GM19468 (cell line): ENCODE measurements around the gene SCG3.

Experiments used
- ATAC-seq: cut with Tn5 transposase; IDR thresholded peaks from one replicate; pipeline ENCODE4 v1.9.1; 2021; ENCODE audit warnings: mild to moderate bottlenecking, moderate library complexity, moderate number of reproducible peaks; ENCODE audit not compliant: unreplicated experiment; ENCODE audit errors: extremely low read depth

Gene SCG3

DNA sequence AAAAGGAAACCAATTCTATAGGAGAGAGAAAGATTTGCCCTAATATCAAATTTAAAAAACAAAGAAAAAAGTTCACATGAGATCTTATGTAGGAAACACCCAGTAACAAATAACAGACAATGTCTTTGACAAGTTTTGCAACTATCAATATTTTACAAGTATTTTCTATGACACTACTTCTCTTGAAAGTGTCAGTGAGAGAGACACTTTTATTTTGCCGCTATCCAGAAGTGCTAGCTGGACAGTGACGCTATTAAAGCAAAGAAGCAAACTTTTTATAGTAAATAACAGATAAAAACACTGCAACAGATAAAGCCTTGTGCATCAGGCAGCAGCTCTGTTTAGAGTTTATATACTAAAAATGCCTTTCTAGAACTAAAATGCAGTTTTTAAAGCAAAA lies 42.9 kb downstream of the SCG3 start:
- ATAC-seq = no peak

DNA sequence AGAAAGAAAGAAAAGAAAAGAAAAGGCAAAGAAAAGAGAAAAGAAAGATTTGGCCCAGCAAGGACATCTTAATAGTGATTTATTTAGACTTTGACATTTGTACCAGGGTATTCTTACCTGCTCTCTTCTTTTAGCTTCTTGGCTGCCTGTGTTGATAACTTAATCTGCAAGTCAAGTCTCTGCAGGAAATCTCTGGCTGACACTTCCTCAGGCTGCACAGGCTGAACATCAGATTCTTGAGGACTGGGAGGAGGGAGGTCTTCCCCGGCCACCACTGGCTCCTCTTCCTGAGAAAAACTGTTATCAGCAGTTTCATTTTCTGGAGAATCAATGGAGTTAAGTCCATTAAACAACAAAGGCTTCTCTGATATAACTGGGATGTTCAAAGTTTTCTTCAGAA lies 43.4 kb downstream of the SCG3 start:
- ATAC-seq = no peak

DNA sequence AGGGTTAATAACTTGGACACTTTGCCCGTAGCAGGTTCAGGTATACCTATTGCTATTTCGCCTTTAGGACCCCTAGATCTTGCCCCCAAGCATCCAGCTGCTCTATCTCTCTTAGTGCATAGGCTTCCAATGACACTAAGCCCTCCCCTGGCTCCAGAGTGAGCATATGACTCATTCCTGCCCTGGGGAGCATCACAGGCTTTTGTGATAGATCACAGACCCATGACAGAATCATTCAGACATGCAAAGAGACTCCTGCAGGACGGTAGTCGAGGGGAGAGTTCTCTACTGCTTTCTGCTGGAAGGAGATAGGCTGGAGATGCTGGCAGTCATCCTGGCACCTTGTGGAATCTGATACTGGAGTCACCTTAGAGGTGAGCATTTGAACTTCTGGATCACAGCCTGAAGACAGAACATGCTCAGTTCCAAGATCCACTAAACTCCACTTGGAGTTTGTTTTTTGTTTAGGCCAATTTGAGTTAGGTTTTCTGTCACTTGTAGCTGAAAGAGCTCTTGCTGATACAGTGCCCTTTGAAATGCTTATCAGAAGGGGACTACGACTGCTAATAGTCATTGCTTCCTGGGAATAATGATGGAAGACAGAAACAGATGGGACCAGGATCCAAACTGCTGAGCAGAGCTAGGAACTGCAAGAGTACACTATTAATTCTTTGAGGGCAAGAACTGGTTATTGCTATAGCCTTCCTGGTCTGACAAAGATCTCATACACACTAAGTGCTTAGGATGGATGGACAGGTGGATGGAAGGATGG lies 45.2 kb downstream of the SCG3 start:
- ATAC-seq = no peak

DNA sequence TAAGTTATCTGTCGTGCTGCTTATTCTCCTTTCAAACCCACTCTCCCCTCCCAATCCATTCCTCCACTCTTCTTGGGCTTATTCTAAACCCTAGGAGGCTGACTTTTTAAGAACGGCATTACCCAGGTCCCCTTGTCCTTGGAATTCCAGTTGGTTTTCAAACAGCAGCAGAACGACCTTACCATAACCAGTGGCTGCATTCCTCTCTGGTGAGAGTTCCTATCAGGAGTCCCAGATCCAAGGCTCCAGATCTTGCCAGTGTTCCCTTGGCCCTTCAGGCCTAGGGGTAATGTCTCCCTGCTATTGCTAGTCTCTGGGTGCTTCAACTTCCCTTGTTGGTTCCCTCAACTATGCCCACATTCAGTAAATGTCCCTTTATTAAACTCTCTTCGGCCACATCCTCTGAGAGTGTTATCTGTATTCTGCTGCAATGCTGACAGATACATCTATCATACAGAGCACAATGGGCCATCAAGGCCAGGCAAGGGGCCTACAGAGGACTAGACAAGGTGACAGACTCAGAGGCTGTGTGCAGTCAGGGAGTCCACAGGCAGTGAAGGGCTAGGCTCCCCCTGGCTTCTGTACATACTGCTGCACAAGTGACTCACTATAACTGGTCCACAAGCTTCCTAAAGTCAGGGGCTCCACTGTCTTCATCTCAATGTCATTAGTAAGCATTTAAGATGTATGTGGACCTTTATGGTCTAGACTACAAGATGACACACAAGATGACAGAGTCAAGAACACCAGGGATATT lies 46.0 kb downstream of the SCG3 start:
- ATAC-seq = no peak

DNA sequence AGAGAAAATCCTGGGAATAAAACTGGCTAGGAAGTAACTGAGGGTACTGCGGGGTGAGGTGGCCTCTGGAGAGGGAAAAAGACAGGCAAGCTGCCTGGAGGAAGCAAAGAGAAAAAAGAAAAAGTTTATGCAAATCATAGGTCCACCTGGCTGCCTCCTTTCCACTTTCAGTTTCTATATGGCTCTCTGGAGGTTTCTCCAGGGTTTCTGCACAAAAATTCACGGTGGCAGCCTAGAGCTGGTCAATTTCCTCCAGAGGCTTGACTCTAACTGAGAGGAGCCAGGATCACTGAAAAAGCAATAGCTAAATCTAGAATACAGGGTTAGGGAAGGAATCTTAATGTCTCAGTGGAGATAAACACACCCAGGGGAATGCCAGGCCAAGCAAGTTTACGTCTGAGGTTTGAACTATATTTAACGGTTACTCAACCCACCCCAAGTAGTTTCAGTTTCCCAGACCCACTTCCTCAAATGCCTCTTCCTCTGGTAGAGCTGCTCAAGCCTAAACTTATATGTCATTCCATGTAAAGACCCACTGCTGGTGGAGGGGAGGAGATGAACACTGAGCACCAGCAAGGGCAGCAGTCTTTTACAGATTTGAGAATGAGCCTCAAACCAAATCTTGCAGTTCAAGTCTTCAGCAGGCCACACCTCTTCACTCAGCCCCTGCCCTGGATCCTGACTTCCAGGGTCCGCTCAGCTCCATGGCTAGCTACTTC lies 50.4 kb downstream of the SCG3 start:
- peak; percentile 33 for ATAC-seq

DNA sequence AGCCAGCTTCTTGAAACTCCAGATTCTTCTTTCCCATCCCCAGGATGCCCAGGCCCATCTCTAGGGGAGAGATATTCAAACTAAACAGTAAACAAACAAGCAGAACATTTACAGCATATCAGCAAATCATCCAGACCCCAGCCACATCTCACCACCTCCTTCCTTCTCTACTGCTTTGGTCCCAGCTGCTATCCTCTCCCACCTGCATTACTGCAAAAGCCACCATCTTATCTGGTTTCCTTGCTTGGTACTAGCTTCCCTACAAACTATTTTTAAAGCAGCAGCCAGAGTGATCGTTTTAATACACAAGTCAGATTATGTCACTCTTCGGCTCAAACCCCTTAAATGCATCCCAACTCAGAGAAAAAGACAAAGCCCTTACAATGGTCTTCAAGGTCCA lies 51.3 kb downstream of the SCG3 start:
- ATAC-seq = no peak

DNA sequence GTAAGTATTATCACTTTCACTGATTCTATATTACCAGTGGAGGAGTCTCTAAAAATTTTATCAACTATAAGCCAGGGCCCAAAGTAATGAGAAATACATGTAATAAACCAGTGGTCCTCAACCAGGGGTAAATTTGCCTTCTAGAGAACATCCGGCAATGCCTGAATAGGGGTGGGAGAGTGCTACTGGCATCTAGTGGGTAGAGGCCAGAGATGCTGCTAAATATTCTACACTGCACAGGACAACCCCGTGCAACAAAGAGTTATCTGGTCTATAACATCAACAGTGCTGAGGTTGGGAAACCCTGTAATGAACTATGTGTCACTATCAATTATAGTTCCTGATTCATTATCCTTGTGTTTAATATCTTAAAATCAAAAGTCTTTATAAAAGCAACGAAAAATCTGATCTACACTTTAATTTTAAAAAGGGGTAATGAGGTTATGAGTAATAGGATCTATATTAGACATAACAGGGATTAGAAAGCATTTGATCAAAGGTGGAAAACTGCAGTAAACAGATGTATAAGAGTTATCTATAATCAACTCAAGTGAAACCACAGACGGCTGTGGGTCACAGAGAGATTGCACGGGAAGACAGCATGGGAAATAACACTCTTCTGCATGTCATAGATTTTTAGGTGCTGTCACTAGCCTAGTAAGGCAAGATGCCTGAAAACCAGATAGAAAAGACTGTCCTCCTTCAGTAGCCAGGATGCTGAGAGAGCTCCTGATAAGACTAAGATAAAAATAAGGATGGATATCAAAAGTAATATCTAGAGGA lies 54.1 kb downstream of the SCG3 start:
- ATAC-seq = peak; percentile 7

DNA sequence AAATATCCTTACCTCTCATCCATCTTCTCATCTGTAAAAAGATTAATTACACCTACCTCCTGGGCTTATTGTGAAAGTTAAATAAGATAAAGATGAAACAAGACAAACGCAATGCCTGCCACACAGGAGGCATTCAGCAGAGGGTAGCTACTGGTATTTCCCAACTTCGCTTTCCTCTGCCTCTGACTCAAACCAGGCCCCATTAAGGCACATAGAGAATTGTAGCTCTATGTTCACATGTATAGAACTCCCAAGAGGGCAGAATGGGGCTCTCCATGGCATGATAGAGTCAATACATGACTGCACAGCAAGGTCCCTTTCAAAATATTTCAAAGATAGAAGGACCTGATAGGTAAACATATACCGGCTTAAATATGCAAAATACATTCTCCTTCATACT lies 54.8 kb downstream of the SCG3 start:
- no peak for ATAC-seq

DNA sequence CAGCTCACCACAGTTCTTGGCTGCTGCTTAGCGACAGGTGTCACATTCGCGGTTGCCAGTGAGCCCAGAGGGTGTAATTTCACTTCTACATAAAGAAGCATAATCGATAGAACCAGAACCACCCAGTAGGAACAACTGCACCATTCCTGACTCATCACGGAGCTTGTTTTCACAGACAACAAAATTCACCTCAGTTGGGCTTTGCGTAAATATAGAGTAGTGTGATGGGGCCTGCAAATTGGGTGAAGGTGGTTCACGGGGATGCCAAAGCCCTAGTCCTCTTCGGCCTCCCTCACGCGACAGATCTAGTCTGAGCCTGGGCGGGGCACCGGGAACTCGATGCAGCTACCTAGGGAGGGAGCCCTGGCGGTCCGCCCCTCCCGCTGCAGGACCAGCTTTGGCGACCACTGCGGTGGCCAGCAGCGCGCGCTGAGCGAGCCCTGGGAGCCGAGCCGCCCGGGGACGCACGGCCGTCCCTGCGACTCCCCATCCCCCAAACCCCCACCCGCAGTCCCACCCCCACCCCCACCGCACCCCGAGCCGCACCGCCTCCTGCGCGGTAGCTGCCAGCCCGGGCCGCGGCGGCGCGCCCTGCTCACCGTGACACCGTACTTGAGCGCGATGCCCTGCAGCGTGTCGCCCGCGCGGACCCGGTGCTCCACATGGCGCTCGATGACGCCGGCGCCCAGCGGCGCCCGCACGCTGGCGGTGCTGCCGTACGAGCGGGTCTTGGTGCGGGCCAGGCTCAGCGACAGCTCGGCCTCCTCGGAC lies 55.6 kb downstream of the SCG3 start:
- ATAC-seq = no peak

DNA sequence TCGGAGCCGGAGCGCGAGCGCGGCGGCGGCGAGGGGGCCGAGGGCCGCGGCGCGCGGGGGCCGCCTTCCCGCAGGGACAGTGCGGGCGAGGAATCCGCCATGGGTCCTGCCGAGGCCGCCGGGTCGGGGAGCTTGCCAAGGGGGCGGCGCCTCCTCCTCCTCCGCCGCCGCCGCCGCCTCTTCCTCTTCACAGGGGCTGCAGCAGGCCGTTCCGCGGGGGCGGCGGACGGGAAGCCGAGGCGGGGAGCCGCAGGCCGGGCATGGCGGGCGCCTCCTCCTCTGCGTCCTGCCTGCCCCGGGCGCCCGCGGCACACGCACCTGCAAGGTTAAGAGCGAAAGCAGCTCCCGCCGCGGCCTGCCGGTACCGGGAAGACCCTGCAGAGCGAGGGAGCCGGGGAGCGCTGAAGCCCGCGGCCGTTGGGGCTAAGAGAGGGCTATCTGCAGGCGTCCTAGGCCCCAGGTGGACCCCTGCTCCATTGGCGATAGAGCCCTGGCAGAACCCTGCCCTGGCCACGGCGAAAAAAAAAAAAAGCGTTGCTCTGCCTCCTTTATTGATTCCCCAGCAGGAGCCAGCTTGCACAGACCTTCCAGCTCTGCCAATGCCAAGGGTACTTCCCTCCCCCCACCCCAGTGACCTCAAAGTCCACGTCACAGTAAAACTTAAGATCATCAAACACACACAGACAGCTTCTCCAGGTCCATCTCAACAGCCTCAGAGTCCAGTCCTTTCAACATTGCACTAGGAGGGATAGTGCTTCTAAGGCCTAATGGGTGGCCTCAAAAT lies 56.4 kb downstream of the SCG3 start, which contains the start of gene LYSMD2:
LYSMD2 (minus strand) TSS at position 134 of the 784 bp plus-strand sequence; CDS start at position 101, 33 bp downstream.
- ATAC-seq = no peak

DNA sequence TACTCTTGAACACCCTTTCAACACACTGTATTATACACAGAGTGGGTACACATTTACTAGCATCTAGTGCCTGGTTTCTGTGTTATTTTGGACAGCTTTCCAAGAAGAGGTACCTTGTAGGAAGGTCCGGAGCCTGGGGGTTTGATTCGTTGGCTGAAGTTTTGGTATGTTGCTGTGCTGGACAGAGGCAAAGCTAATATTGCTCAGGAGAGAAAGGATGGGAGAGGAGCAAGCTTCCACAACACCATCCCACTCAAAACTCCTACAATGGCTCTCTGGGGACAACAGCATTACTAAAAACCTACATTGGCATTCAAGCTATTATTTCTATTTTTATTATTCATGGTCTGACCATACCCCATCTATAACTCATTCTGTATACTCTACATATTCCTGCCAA lies 57.2 kb downstream of the SCG3 start:
- no peak for ATAC-seq

DNA sequence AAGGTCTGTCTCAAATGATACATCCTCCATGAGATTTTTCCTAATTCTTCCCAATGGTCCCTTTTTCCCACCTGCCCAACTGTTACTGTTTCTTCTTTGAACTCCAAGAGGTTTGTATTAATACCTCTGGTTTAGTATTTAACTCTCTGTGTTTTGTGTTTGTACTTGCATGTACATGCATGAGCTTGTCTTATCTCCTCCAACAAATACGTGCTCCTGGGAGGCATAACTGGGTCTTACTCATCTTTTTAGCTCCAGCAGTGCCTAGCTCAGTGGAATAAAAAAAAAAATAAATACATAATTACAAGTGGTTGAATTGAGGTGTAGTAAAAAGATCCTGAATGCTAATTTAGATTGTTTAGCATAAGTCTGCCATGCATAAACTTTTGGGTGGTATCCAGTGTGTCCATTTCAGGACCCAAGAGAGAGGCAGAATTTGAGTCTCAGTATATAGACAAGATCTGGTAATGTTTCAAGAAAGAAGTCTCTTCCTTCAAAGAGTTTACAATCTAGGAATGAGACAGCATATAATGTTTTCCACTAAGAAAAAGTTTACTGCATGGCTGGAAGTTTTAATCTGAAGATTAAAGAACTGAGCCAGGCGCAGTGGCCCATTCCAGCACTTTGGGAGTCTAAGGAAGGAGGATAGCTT lies 57.9 kb downstream of the SCG3 start:
- no peak for ATAC-seq

DNA sequence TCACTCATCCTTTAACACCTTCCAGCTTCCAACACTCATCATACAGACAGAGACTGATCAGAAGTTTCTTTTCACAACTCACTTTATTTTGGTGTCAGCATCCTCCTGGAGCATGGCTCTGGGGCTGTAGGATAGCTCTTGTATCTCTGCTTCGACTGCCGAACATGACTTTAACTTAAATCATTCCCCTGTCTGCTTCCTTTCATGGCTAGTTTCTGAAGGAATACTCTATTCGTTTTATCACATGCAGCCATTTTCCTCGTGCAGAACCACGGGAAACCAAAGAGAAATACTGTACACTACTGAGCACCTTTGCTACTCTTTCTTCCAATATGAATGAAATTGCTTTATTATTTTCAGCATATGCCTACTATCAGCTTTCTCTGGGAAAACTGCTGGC lies 68.0 kb downstream of the SCG3 start:
- no peak for ATAC-seq

DNA sequence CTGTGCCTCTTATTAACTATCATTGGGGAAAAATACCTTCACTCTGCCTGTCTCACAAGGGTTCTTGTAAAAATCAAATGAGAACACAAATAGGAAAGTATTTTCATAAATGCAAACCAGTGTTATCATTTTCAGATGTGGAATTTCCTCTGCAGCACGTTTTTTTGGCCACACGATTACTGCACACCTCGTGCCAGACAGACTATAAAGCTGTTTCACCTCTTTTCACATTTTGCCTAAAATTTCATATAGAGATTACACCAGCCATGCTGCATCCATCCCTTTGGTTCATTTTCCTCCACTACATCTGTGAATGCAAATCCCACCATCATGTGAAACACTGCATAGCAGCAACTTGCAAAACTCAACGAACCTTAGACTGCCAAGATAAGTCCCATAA lies 68.9 kb downstream of the SCG3 start:
- ATAC-seq = no peak

DNA sequence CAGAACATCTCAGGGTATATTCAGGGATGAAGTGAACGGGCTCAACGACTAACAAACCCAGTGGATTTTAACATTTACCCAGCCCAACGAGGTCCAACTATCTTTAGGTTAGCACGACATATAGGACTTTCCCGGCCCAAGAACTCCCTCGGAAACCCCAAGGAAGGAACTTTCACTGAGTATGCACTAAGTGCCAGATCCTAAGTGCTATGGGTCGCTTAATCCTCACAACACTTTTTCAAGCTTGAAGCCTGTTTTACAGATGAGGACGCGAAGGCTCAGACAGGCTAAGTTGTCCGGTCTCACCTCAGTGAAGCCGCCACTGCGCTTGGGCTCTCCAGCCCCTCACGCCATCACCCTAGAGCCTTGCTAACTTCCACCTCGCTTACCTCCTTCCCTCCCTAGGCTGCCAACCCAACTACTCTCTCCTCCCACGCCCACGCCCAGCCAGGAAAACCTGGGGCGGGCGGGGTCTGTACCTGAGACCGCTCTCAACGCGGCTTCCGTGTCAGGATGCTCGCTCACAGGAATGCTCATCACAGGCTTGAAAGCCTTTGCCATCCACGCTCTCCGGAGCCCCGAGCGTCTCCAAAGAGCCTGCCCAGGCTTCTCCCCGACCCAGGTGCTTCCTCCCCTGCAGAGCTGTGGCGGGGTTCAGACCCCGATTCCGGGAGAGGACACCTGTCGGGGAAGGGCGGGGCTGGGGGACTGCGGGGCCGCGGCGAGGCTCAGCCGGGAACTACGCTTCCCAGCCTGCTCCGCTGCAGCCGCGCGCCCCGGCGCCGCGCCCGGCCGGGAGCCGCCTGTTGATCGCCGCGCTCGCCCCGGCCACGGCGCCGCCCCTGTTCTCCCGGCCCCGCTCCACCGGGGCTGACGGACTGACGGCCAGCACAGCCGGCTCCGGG lies 69.7 kb downstream of the SCG3 start, which contains the start of gene TMOD2:
TMOD2 (plus strand) TSS at position 806 of the 905 bp plus-strand sequence. CDS start 14,845 bp downstream, outside the sequence.
- ATAC-seq = no peak

DNA sequence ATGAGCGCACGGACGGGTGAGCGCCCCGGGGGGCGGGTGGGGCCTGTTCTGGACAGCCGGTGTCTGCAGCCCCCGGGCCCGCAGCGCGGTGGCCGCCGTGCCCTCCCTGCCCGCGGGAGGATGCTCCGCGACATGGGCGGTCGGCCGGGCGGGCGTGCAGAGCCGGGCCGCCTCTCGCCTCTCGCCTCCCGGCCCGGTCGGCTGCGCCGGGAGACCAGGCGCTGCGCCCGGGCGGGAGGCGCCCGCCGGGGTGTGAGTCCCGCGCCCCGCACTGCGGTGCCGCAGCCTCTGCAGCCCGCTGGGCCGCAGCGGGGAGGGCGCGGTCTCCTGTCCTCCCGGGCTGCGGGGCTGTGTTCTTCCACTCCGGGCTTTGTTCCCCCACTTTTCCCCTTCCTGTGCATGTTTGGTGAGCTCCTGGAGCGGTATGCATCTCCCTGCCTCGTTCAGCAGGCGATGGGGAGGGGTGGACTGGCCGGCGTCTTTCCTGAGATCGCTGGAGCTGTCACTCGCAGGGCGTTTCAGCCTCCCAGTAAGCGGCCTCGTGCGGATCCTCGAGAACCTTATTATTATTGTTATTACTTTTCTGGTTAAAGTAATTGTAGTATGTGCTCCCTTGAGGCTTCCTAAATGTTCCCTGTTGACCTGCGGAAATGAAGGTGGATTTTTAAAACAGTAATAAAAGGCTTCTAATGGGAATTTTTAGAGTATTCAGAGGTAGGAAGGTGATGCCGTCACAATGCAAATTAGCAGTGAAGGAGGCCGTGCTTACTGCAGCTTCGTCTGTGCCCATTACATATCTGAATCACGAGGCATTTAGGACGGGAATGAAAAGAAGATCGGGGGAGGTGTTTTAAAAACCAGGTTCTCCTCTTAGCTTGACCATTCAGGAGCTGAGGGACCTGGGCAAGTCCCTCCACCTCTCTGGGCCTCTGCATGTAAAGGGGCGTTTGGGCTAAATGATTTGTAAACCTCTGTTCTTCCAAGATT lies 70.7 kb downstream of the SCG3 start:
- no peak for ATAC-seq
